T-helper 1 cell treated with Interleukin-12 subunit alpha and Interleukin-12 subunit beta and Interleukin-4 antibody, amounts not matched to agents 30 μg/mL and 1 μg/mL, for 36 hours (primary cell): ENCODE data around the gene DLGAP1.
"Not testable (repeated sequence)": the region's sequence is repeated elsewhere in the genome, so short reads cannot be mapped to it uniquely, and the experiment has no call there.

ENCODE experiments used
- H3K27ac Mint-ChIP-seq: one replicate; pipeline ENCODE4 v1.8.0; 2021; ENCODE audit warnings: mild to moderate bottlenecking, mixed read lengths
- H3K27me3 Mint-ChIP-seq: one replicate; pipeline ENCODE4 v1.8.0; 2021; ENCODE audit warnings: low read depth, mixed read lengths
- H3K36me3 Mint-ChIP-seq: one replicate; pipeline ENCODE4 v1.8.0; 2021; ENCODE audit warnings: low read depth, mixed read lengths
- H3K4me1 Mint-ChIP-seq: one replicate; pipeline ENCODE4 v1.8.0; 2021; ENCODE audit warnings: low read depth, mixed read lengths
- H3K4me3 Mint-ChIP-seq: one replicate; pipeline ENCODE4 v1.8.0; 2021; ENCODE audit warnings: mild to moderate bottlenecking, moderate library complexity, mixed read lengths
- H3K9me3 Mint-ChIP-seq: one replicate; pipeline ENCODE4 v1.8.0; 2021; ENCODE audit warnings: mixed read lengths

Gene DLGAP1

GRCh38 chr18:3478262-3478978, 976.7 kb downstream of the DLGAP1 start:
- H3K27me3 Mint-ChIP-seq, result peaks cover 3% of the 10 kb centered on the region
- peaks cover 4% of the 10 kb centered on the region for H3K36me3 Mint-ChIP-seq
- H3K27ac Mint-ChIP-seq, result no peak overlapping the region
- H3K9me3 Mint-ChIP-seq, result no peaks in the 10 kb centered on the region
- no peak overlapping the region for H3K4me3 Mint-ChIP-seq
- peaks cover 6% of the 10 kb centered on the region for H3K4me1 Mint-ChIP-seq

- peaks cover 2% of the 10 kb centered on the region for H3K27me3 Mint-ChIP-seq
- H3K4me1 Mint-ChIP-seq, result peaks cover 9% of the 10 kb centered on the region
- H3K4me3 Mint-ChIP-seq, result no peak overlapping the region
These were observed 982.2 kb downstream of the DLGAP1 start for GRCh38 chr18:3472681-3473544.

GRCh38 chr18:3472121-3472520, 983.0 kb downstream of the DLGAP1 start:
- peaks cover 11% of the 10 kb centered on the region for H3K4me1 Mint-ChIP-seq
- not testable (repeated sequence) for H3K9me3 Mint-ChIP-seq, H3K27ac Mint-ChIP-seq, H3K27me3 Mint-ChIP-seq, H3K4me3 Mint-ChIP-seq, H3K36me3 Mint-ChIP-seq

More at GRCh38 chr18:3472681-3473544, 982.2 kb downstream of the DLGAP1 start:
- H3K9me3 Mint-ChIP-seq, result no peaks in the 10 kb centered on the region
- peaks cover 4% of the 10 kb centered on the region for H3K36me3 Mint-ChIP-seq
- no peak overlapping the region for H3K27ac Mint-ChIP-seq

- Mint-ChIP-seq H3K4me3 (no peak overlapping the region), H3K36me3 (peaks cover 4% of the 10 kb centered on the region), H3K9me3 (no peaks in the 10 kb centered on the region), H3K27me3 (peaks cover 2% of the 10 kb centered on the region), H3K27ac (no peak overlapping the region), H3K4me1 (peaks cover 17% of the 10 kb centered on the region)
These were observed 983.9 kb downstream of the DLGAP1 start for GRCh38 chr18:3471141-3471648.

GRCh38 chr18:3468833-3469232, 986.3 kb downstream of the DLGAP1 start:
- H3K4me1 Mint-ChIP-seq, result peaks cover 18% of the 10 kb centered on the region
- H3K27me3 Mint-ChIP-seq, result peaks cover 2% of the 10 kb centered on the region
- H3K27ac Mint-ChIP-seq, result no peak overlapping the region
- H3K4me3 Mint-ChIP-seq, result no peak overlapping the region
- no peaks in the 10 kb centered on the region for H3K9me3 Mint-ChIP-seq
- H3K36me3 Mint-ChIP-seq, result no peaks in the 10 kb centered on the region

GRCh38 chr18:3468066-3468705, 986.9 kb downstream of the DLGAP1 start:
- H3K4me1 Mint-ChIP-seq, result peaks cover 13% of the 10 kb centered on the region
- H3K9me3 Mint-ChIP-seq, result no peaks in the 10 kb centered on the region
- peaks cover 2% of the 10 kb centered on the region for H3K27me3 Mint-ChIP-seq
- no peak overlapping the region for H3K4me3 Mint-ChIP-seq
- H3K36me3 Mint-ChIP-seq, result no peaks in the 10 kb centered on the region
- H3K27ac Mint-ChIP-seq, result no peak overlapping the region

- H3K9me3 Mint-ChIP-seq, result peaks cover 4% of the 10 kb centered on the region
- H3K4me3 Mint-ChIP-seq, result no peak overlapping the region
- H3K27me3 Mint-ChIP-seq, result no peaks in the 10 kb centered on the region
- H3K4me1 Mint-ChIP-seq, result peaks cover 12% of the 10 kb centered on the region
- H3K27ac Mint-ChIP-seq, result no peak overlapping the region
- H3K36me3 Mint-ChIP-seq, result peaks cover 4% of the 10 kb centered on the region
These were observed 988.2 kb downstream of the DLGAP1 start for GRCh38 chr18:3466872-3467271.

- Mint-ChIP-seq H3K4me1 (peaks cover 12% of the 10 kb centered on the region), H3K4me3 (no peak overlapping the region), H3K27me3 (no peaks in the 10 kb centered on the region), H3K9me3 (peaks cover 10% of the 10 kb centered on the region), H3K27ac (no peak overlapping the region), H3K36me3 (peaks cover 5% of the 10 kb centered on the region)
These were observed 989.1 kb downstream of the DLGAP1 start for GRCh38 chr18:3466045-3466444.

- no peak overlapping the region for H3K4me3 Mint-ChIP-seq
These were observed 992.1 kb downstream of the DLGAP1 start for GRCh38 chr18:3463051-3463450.

GRCh38 chr18:3461704-3462103, 993.4 kb downstream of the DLGAP1 start:
- Mint-ChIP-seq H3K4me1 (peaks cover 32% of the 10 kb centered on the region), H3K9me3 (peaks cover 16% of the 10 kb centered on the region), H3K36me3 (peaks cover 29% of the 10 kb centered on the region), H3K27me3 (no peaks in the 10 kb centered on the region), H3K4me3 (no peak overlapping the region), H3K27ac (no peak overlapping the region)

More at GRCh38 chr18:3463051-3463450, 992.1 kb downstream of the DLGAP1 start:
- Mint-ChIP-seq H3K4me1 (peaks cover 30% of the 10 kb centered on the region), H3K9me3 (peaks cover 16% of the 10 kb centered on the region), H3K27me3 (no peaks in the 10 kb centered on the region), H3K36me3 (peaks cover 18% of the 10 kb centered on the region), H3K27ac (no peak overlapping the region)

- Mint-ChIP-seq H3K27me3 (no peaks in the 10 kb centered on the region), H3K36me3 (peaks cover 33% of the 10 kb centered on the region), H3K4me3 (no peak overlapping the region), H3K4me1 (peaks cover 26% of the 10 kb centered on the region), H3K9me3 (peaks cover 16% of the 10 kb centered on the region), H3K27ac (no peak overlapping the region)
These were observed 994.2 kb downstream of the DLGAP1 start for GRCh38 chr18:3460823-3461398.

GRCh38 chr18:3458952-3459853, 995.9 kb downstream of the DLGAP1 start:
- Mint-ChIP-seq H3K9me3 (peaks cover 16% of the 10 kb centered on the region), H3K36me3 (peaks cover 33% of the 10 kb centered on the region), H3K4me3 (peak overlapping the region; percentile 51), H3K4me1 (peaks cover 32% of the 10 kb centered on the region), H3K27ac (peak overlapping the region; percentile 59), H3K27me3 (no peaks in the 10 kb centered on the region)

- no peaks in the 10 kb centered on the region for H3K27me3 Mint-ChIP-seq
- peaks cover 36% of the 10 kb centered on the region for H3K4me1 Mint-ChIP-seq
- H3K9me3 Mint-ChIP-seq, result peaks cover 16% of the 10 kb centered on the region
- peaks cover 33% of the 10 kb centered on the region for H3K36me3 Mint-ChIP-seq
- peak overlapping the region; percentile 51 for H3K4me3 Mint-ChIP-seq
- peak overlapping the region; percentile 59 for H3K27ac Mint-ChIP-seq
These were observed 996.7 kb downstream of the DLGAP1 start for GRCh38 chr18:3458378-3458777.
